GM18520 (cell line): Measurements from ENCODE around the gene CCL19.

Source experiments
- ATAC-seq: cut with Tn5 transposase; IDR thresholded peaks from one replicate; pipeline ENCODE4 v1.9.1; 2021; ENCODE audit not compliant: unreplicated experiment

Gene CCL19

DNA sequence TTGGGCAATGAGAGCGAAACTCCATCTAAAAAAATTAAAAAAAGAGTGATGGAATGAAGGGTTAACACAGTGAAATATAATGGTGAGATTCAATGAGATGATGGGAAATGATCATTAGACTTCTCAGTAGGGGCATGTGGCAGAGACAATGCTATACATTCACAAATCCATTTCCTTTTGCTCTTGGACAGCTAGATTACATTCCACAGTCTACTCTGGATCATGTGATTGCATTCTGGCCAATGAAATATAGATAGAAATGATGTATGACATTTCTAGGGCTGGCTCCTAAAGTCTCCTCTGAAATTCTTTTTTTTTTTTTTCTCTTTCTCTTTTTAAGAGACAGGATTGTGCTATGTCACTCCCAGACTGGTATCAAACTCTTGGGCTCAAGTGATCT lies 48.4 kb downstream of the CCL19 start:
- no peak for ATAC-seq
